NCI-H1417 treated with DMSO at 0.1 percent for 48 hours (cell line): ENCODE data around the gene AKR1C2.
"Not testable (repeated sequence)": the region's sequence is repeated elsewhere in the genome, so short reads cannot be mapped to it uniquely, and the experiment has no call there.

ENCODE experiments used
- DNase-seq: peaks from one replicate; lab custom pipeline; 2025; lab: John Stamatoyannopoulos, UW

Gene AKR1C2

GRCh38 chr10:4988000-4988641 lies 15.5 kb downstream of the AKR1C2 start:
- DNase-seq, result not testable (repeated sequence)

GRCh38 chr10:4984971-4985594 lies 18.6 kb downstream of the AKR1C2 start:
- no peak for DNase-seq

GRCh38 chr10:4984223-4984622 lies 19.4 kb downstream of the AKR1C2 start:
- no peak for DNase-seq

- no peak for DNase-seq
Observed at GRCh38 chr10:4983615-4984216, 19.9 kb downstream of the AKR1C2 start.

GRCh38 chr10:4982764-4983226 lies 20.9 kb downstream of the AKR1C2 start:
- DNase-seq, result no peak

- no peak for DNase-seq
Observed at GRCh38 chr10:4981722-4982471, 21.8 kb downstream of the AKR1C2 start.

GRCh38 chr10:4980793-4981192 lies 22.9 kb downstream of the AKR1C2 start:
- no peak for DNase-seq

- no peak for DNase-seq
Observed at GRCh38 chr10:4978870-4979269, 24.8 kb downstream of the AKR1C2 start.

GRCh38 chr10:4977025-4977424 lies 26.6 kb downstream of the AKR1C2 start:
- no peak for DNase-seq

- not testable (repeated sequence) for DNase-seq
Observed at GRCh38 chr10:4974400-4974799, 29.3 kb downstream of the AKR1C2 start.

GRCh38 chr10:4973294-4973693 lies 30.4 kb downstream of the AKR1C2 start:
- not testable (repeated sequence) for DNase-seq

GRCh38 chr10:4972369-4973142 lies 31.1 kb downstream of the AKR1C2 start:
- not testable (repeated sequence) for DNase-seq

GRCh38 chr10:4970362-4970761 lies 33.3 kb downstream of the AKR1C2 start:
- DNase-seq, result not testable (repeated sequence)

- not testable (repeated sequence) for DNase-seq
Observed at GRCh38 chr10:4969289-4969688, 34.4 kb downstream of the AKR1C2 start.

GRCh38 chr10:4967189-4967588 lies 36.5 kb downstream of the AKR1C2 start:
- not testable (repeated sequence) for DNase-seq

- DNase-seq, result not testable (repeated sequence)
Observed at GRCh38 chr10:4965763-4966162, 37.9 kb downstream of the AKR1C2 start.

- not testable (repeated sequence) for DNase-seq
Observed at GRCh38 chr10:4963815-4964154, 39.9 kb downstream of the AKR1C2 start.

GRCh38 chr10:4962876-4963814 lies 40.5 kb downstream of the AKR1C2 start, which contains the start of gene AKR1C1:
AKR1C1 (plus strand) TSS chr10:4963415; CDS start chr10:4963445, 30 bp downstream.
- DNase-seq, result not testable (repeated sequence)

- not testable (repeated sequence) for DNase-seq
Observed at GRCh38 chr10:4962308-4962707, 41.3 kb downstream of the AKR1C2 start.

GRCh38 chr10:4961558-4961957 lies 42.1 kb downstream of the AKR1C2 start:
- DNase-seq, result not testable (repeated sequence)
